HG03108 (cell line): Measurements from ENCODE around the gene TNRC18.
"Not testable (repeated sequence)": the region's sequence is repeated elsewhere in the genome, so short reads cannot be mapped to it uniquely, and the experiment has no call there.

Experiments
- ATAC-seq: cut with Tn5 transposase; IDR thresholded peaks from one replicate; pipeline ENCODE4 v1.9.1; 2021; ENCODE audit warnings: moderate library complexity; ENCODE audit not compliant: unreplicated experiment

Gene TNRC18

GRCh38 chr7:5423306-5423975, at the start of gene TNRC18:
Gene TNRC18, minus strand, starts transcription at chr7:5423834. Its CDS starts 2,588 bp downstream, at chr7:5421246.
- ATAC-seq, result no peak

GRCh38 chr7:5472432-5473315, 49.0 kb upstream of the TNRC18 start:
- ATAC-seq, result no peak

- not testable (repeated sequence) for ATAC-seq
These were observed 48.0 kb upstream of the TNRC18 start for GRCh38 chr7:5471623-5472022.

- no peak for ATAC-seq
These were observed 47.2 kb upstream of the TNRC18 start for GRCh38 chr7:5470816-5471215.

GRCh38 chr7:5470167-5470532, 46.5 kb upstream of the TNRC18 start:
- no peak for ATAC-seq

GRCh38 chr7:5469375-5470166, 45.9 kb upstream of the TNRC18 start:
- ATAC-seq, result no peak

GRCh38 chr7:5467645-5468044, 44.0 kb upstream of the TNRC18 start:
- no peak for ATAC-seq

GRCh38 chr7:5466551-5466950, 42.9 kb upstream of the TNRC18 start:
- ATAC-seq, result no peak

- no peak for ATAC-seq
These were observed 39.4 kb upstream of the TNRC18 start for GRCh38 chr7:5463031-5463430.

GRCh38 chr7:5462216-5462615, 38.6 kb upstream of the TNRC18 start:
- no peak for ATAC-seq

- no peak for ATAC-seq
These were observed 35.4 kb upstream of the TNRC18 start for GRCh38 chr7:5458921-5459480.

GRCh38 chr7:5457245-5457735, 33.7 kb upstream of the TNRC18 start:
- ATAC-seq, result no peak

GRCh38 chr7:5456409-5456808, 32.8 kb upstream of the TNRC18 start:
- ATAC-seq, result no peak

- no peak for ATAC-seq
These were observed 32.1 kb upstream of the TNRC18 start for GRCh38 chr7:5455581-5456219.

GRCh38 chr7:5455175-5455574, 31.5 kb upstream of the TNRC18 start:
- no peak for ATAC-seq

- ATAC-seq, result no peak
These were observed 30.9 kb upstream of the TNRC18 start for GRCh38 chr7:5454485-5454884.

- no peak for ATAC-seq
These were observed 30.0 kb upstream of the TNRC18 start for GRCh38 chr7:5453566-5454075.

GRCh38 chr7:5452937-5453540, 29.4 kb upstream of the TNRC18 start:
- no peak for ATAC-seq

GRCh38 chr7:5452470-5452899, 28.9 kb upstream of the TNRC18 start:
- ATAC-seq, result no peak

- ATAC-seq, result no peak
These were observed 27.8 kb upstream of the TNRC18 start for GRCh38 chr7:5451391-5451790.
